ENCODE results near the gene AP5S1. TPM values are rescaled to one million over a fixed set of nuclear protein-coding genes. Genes with fewer than 3 reads are reported as not detected.

Gene AP5S1
- total RNA-seq, 1 donor from 2014 or later: 22.8 TPM

DNA sequence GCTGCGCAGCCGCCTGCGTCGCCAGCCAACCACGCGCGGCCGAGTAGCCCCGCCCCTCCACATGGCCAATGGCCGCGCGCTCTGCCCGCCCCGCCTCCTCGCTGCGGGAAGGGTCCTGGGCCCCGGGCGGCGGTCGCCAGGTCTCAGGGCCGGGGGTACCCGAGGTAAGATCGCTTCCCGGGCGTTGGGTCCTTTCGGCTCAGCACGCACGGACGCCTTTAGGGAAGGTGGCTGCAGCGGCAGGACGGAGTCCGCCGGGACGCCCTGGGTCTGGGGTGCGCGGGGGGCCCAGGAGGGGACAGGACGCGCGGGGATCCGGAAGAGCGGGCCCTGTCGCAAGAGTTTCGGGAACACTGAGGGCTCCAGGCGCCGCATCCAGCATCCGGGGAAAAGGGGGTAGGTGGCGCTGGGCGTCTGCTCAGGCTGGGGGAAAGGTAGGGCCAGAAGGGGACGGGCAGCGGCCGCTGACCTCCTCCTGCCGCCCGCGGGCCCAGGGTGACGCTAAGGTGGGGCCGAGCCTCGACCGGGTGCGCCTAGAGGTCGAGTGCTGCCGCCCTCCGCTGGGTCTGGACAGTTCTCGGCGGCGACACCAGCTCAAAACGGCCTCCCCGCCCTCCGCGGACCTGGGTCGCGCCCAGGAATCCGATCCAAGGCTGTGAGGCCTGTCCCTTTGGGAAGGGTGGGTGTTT lies 26.5 kb downstream of the AP5S1 start, which contains the start of gene MAVS:
MAVS (plus strand) TSS at position 95 of the 689 bp plus-strand sequence. CDS start 7,791 bp downstream, outside the sequence.
- peaks cover 3% of the 10 kb centered on the region for H3K36me3 Mint-ChIP-seq (ENCODE audit: unreplicated experiment)
- H3K4me1 Mint-ChIP-seq (ENCODE audit: unreplicated experiment): peaks cover 31% of the 10 kb centered on the region
- no peaks in the 10 kb centered on the region for H3K9me3 Mint-ChIP-seq (ENCODE audit: unreplicated experiment)
- H3K27me3 Mint-ChIP-seq (ENCODE audit: unreplicated experiment): no peaks in the 10 kb centered on the region
- peak; percentile 94 for DNase-seq (ENCODE audit: extremely low spot score, unreplicated experiment)
- H3K27ac Mint-ChIP-seq (ENCODE audit: unreplicated experiment): peak within 1 kb of the TSS; percentile 85
- H3K4me3 Mint-ChIP-seq (ENCODE audit: unreplicated experiment): peak within 1 kb of the TSS; percentile 88
- TF ChIP-seq CTCF (IDR thresholded peaks at IDR 0.05): no peak

DNA sequence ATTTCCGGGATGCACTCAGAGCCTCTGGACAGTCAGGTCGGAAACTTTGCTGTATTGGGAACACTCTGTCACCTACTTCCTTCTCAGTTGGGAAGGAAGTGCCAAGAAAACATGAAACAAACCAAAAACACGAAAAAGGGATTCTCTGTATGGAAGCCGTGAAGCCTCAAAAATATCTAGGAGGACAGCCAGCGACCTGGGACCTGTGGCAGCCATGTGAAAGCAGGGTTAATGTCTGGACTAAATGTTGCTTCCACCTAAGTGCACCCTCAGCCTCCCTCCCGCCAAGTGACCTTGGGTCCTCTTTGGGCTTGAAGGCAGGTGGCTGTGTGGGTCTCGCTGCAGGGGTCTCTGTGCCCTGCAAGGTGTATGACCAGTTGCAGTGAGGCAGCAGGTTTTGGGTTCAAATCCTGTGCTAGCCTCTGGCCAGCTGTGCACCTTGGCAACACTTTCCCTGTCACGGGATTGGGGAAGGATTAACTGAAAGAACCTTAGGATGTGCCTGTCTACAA lies 27.1 kb downstream of the AP5S1 start:
- Mint-ChIP-seq H3K27ac (ENCODE audit: unreplicated experiment) (peak overlapping the region; percentile 85), H3K36me3 (ENCODE audit: unreplicated experiment) (peaks cover 3% of the 10 kb centered on the region), H3K27me3 (ENCODE audit: unreplicated experiment) (no peaks in the 10 kb centered on the region), H3K4me3 (ENCODE audit: unreplicated experiment) (peak overlapping the region; percentile 88), H3K9me3 (ENCODE audit: unreplicated experiment) (no peaks in the 10 kb centered on the region), H3K4me1 (ENCODE audit: unreplicated experiment) (peaks cover 31% of the 10 kb centered on the region)
- no peak for DNase-seq (ENCODE audit: extremely low spot score, unreplicated experiment)
- TF ChIP-seq CTCF (IDR thresholded peaks at IDR 0.05): no peak

GRCh38 chr20:3848565-3848964 lies 28.2 kb downstream of the AP5S1 start:
- no peaks in the 10 kb centered on the region for H3K27me3 Mint-ChIP-seq (ENCODE audit: unreplicated experiment)

DNA sequence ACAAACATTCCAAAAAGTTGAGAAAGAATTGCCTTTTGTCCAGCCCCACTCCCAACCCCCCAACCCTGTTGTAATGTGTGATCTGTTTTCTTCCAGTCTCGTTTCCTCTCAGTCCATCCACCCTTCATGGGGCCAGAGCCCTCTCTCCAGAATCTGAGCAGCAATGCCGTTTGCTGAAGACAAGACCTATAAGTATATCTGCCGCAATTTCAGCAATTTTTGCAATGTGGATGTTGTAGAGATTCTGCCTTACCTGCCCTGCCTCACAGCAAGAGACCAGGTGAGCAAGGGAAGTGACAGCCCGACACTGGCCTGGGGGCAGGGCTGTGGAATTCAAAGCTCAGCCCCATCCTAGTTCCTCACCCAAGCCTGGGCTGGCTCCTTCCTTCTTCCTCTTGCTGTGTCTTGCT lies 34.1 kb downstream of the AP5S1 start:
- Mint-ChIP-seq H3K27me3 (ENCODE audit: unreplicated experiment) (no peaks in the 10 kb centered on the region), H3K4me1 (ENCODE audit: unreplicated experiment) (peaks cover 2% of the 10 kb centered on the region), H3K4me3 (ENCODE audit: unreplicated experiment) (no peak overlapping the region), H3K9me3 (ENCODE audit: unreplicated experiment) (no peaks in the 10 kb centered on the region), H3K36me3 (ENCODE audit: unreplicated experiment) (peaks cover 24% of the 10 kb centered on the region), H3K27ac (ENCODE audit: unreplicated experiment) (no peak overlapping the region)
- no peak for DNase-seq (ENCODE audit: extremely low spot score, unreplicated experiment)
- no peak for TF ChIP-seq CTCF (IDR thresholded peaks at IDR 0.05)

More at GRCh38 chr20:3848565-3848964, 28.2 kb downstream of the AP5S1 start:
- peaks cover 3% of the 10 kb centered on the region for H3K36me3 Mint-ChIP-seq (ENCODE audit: unreplicated experiment)
- TF ChIP-seq CTCF (IDR thresholded peaks at IDR 0.05): no peak
- no peak for DNase-seq (ENCODE audit: extremely low spot score, unreplicated experiment)
- peaks cover 29% of the 10 kb centered on the region for H3K4me1 Mint-ChIP-seq (ENCODE audit: unreplicated experiment)
- peak overlapping the region; percentile 65 for H3K4me3 Mint-ChIP-seq (ENCODE audit: unreplicated experiment)
- no peaks in the 10 kb centered on the region for H3K9me3 Mint-ChIP-seq (ENCODE audit: unreplicated experiment)
- H3K27ac Mint-ChIP-seq (ENCODE audit: unreplicated experiment): peak overlapping the region; percentile 41

GRCh38 chr20:3857405-3857804 lies 37.1 kb downstream of the AP5S1 start:
- Mint-ChIP-seq H3K4me3 (ENCODE audit: unreplicated experiment) (no peak overlapping the region), H3K9me3 (ENCODE audit: unreplicated experiment) (no peaks in the 10 kb centered on the region), H3K27ac (ENCODE audit: unreplicated experiment) (no peak overlapping the region), H3K36me3 (ENCODE audit: unreplicated experiment) (peaks cover 34% of the 10 kb centered on the region), H3K4me1 (ENCODE audit: unreplicated experiment) (peaks cover 2% of the 10 kb centered on the region), H3K27me3 (ENCODE audit: unreplicated experiment) (no peaks in the 10 kb centered on the region)
- no peak for TF ChIP-seq CTCF (IDR thresholded peaks at IDR 0.05)
- no peak for DNase-seq (ENCODE audit: extremely low spot score, unreplicated experiment)

Measured in osteocyte (in vitro differentiated cells).